GM12801 (cell line): Measurements from ENCODE around the gene FAM222A.

Experiments used
- CTCF ChIP-seq: IDR thresholded peaks from one replicate; pipeline ENCODE4 v1.5.1; 2011; ENCODE audit warnings: control low read depth; ENCODE audit not compliant: insufficient read length; ENCODE audit errors: extremely low read depth

FAM222A gene

DNA sequence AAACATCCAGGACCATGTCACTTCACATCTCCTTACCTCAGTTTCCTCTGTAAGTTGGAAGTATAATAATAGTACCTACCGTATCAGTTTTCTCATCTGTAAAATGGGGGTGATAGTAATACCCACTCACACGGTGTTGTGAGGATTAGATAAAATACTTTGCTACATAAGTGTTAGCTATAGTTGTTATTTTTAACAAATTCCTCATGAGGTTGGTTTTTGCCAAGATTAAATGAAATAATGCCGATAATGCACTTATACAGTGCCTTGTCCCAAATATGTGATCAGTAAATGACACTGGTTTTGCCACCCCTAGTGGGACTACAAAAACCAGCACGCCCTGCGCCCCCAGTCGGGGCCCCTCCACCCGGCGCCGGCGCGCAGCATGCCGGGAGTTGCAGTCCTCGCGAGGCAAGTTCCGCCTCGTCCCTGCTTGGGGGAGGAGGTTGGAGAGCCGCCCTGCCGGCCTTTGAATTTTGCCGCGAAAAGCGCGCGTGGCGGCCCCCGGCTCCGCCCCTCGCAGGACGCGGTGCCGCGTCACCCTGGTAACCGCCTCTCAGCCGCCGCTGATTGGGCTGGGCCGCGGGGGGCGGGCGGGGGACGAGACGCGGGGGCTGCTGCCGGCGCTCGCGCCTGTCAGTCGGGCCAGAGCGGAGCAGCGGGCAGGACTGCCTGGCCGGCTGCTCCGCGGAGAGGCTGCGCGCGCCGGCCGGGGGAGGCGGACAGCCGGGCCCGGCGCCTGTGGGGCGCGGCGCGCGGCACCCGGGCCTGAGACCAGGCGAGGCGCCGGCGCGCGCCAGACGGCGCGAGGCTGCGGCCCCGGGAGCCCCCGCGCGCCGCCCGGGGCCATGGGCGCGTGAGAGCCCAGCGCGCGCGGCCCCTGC lies at the start of gene FAM222A:
FAM222A (plus strand) TSS at position 639 of the 884 bp plus-strand sequence. CDS start 30,322 bp downstream, outside the sequence.
- TF ChIP-seq CTCF: no peak

DNA sequence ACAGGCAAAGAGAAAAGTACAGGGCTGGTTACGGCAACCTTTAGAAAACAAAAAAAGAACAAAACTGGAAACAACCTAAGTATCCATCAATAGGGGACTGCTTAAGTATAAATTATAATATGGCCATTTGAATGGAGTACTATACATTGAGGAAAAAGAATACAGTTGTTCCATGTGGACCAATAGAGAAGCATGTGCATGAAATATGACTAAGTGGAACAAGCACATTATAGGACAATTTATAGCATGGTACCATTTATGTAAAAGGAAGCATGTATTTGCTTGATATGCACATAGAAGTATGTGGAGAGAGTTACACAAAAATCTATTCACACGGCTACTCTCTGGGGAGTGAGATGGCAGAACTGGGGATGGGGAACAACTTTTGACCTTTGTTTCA lies 49.2 kb upstream of the FAM222A start:
- no peak for TF ChIP-seq CTCF

- TF ChIP-seq CTCF: no peak
These were observed 47.6 kb upstream of the FAM222A start for GRCh38 chr12:109666068-109666467.

DNA sequence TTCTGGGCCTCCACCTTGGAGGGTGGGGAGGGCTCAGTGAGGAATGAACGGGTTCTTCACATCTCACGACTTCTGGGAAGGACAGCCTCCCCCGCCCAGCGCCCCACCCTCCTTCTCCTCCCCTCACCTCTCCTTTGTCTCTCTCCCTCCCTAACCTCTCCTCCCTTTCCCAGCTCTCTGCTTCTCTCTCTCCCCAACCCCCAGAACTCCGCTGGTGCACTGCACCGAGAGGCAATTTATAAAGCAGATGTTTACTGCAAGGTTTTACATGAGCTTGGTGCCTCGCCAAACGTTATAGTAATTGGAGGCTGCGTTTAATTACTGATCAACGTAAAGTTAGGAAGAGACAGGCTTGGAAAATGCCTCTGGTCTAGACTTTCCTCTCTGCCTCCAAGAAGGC lies 42.9 kb upstream of the FAM222A start:
- TF ChIP-seq CTCF: no peak

- TF ChIP-seq CTCF: no peak
These were observed 42.1 kb upstream of the FAM222A start for GRCh38 chr12:109671502-109671901.

GRCh38 chr12:109673379-109673778 lies 40.2 kb upstream of the FAM222A start:
- no peak for TF ChIP-seq CTCF

DNA sequence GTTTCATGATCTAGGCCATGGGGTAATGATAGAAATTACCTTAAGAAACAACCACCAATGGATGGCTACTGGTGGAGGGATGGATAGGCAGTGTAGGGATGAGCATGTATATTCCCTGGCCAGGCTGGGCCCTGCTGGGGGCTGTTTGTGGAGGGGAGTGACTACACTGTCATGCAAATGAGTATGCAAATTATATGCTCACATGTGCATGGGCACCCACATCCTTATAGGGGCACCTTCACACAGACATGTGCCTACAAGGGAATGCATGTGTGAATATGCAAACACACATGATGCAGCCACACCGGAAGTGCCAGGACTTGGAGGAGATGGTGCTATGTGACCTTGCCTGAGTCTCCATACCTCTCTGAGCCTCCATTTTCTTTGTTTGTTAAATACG lies 39.7 kb upstream of the FAM222A start:
- no peak for TF ChIP-seq CTCF
